ENCODE measurements around the gene FARP1. TPM values are rescaled to one million over a fixed set of nuclear protein-coding genes. Genes with fewer than 3 reads are reported as not detected.

FARP1 gene
- total RNA-seq, 1 donor from 2014 or later = 14.9 TPM

GRCh38 chr13:98305670-98306069, 162.8 kb downstream of the FARP1 start:
- DNase-seq (ENCODE audit: low read depth in 2 of 2) = no peak

- DNase-seq (ENCODE audit: low read depth in 2 of 2) = peak in 1 of 2 donors; percentile 77
These were observed 164.7 kb downstream of the FARP1 start for GRCh38 chr13:98307463-98308085.

GRCh38 chr13:98308086-98308911, 165.4 kb downstream of the FARP1 start:
- no peak for DNase-seq (ENCODE audit: low read depth in 2 of 2)

GRCh38 chr13:98309569-98310335, 166.9 kb downstream of the FARP1 start:
- DNase-seq (ENCODE audit: low read depth in 2 of 2) = no peak

GRCh38 chr13:98310485-98311199, 167.7 kb downstream of the FARP1 start:
- DNase-seq (ENCODE audit: low read depth in 2 of 2) = no peak

- no peak for DNase-seq (ENCODE audit: low read depth in 2 of 2)
These were observed 168.3 kb downstream of the FARP1 start for GRCh38 chr13:98311200-98311548.

- no peak for DNase-seq (ENCODE audit: low read depth in 2 of 2)
These were observed 169.7 kb downstream of the FARP1 start for GRCh38 chr13:98312606-98313005.

GRCh38 chr13:98313023-98313921, 170.4 kb downstream of the FARP1 start:
- DNase-seq (ENCODE audit: low read depth in 2 of 2) = no peak

GRCh38 chr13:98313922-98314292, 171.0 kb downstream of the FARP1 start:
- no peak for DNase-seq (ENCODE audit: low read depth in 2 of 2)

- DNase-seq (ENCODE audit: low read depth in 2 of 2) = peak in 1 of 2 donors; percentile 83
These were observed 172.6 kb downstream of the FARP1 start for GRCh38 chr13:98315466-98315865.

- no peak for DNase-seq (ENCODE audit: low read depth in 2 of 2)
These were observed 173.0 kb downstream of the FARP1 start for GRCh38 chr13:98315902-98316301.

- DNase-seq (ENCODE audit: low read depth in 2 of 2) = no peak
These were observed 174.8 kb downstream of the FARP1 start for GRCh38 chr13:98317573-98318171.

GRCh38 chr13:98318263-98318878, 175.5 kb downstream of the FARP1 start:
- DNase-seq (ENCODE audit: low read depth in 2 of 2) = no peak

- no peak for DNase-seq (ENCODE audit: low read depth in 2 of 2)
These were observed 177.7 kb downstream of the FARP1 start for GRCh38 chr13:98320561-98321105.

- no peak for DNase-seq (ENCODE audit: low read depth in 2 of 2)
These were observed 178.5 kb downstream of the FARP1 start for GRCh38 chr13:98321395-98321794.

GRCh38 chr13:98322091-98322718, 179.3 kb downstream of the FARP1 start:
- no peak for DNase-seq (ENCODE audit: low read depth in 2 of 2)

GRCh38 chr13:98324105-98324504, 181.2 kb downstream of the FARP1 start:
- no peak for DNase-seq (ENCODE audit: low read depth in 2 of 2)

GRCh38 chr13:98325724-98326123, 182.8 kb downstream of the FARP1 start:
- DNase-seq (ENCODE audit: low read depth in 2 of 2) = no peak

- no peak for DNase-seq (ENCODE audit: low read depth in 2 of 2)
These were observed 183.4 kb downstream of the FARP1 start for GRCh38 chr13:98326291-98326690.
